Inferior parietal cortex (tissue), 1 donor: ENCODE results near the gene EIPR1.

Experiments
- DNase-seq: peaks from one replicate; pipeline ENCODE4 v3.0.0-alpha.2; 2016; ENCODE audit errors: extremely low spot score

Gene EIPR1

DNA sequence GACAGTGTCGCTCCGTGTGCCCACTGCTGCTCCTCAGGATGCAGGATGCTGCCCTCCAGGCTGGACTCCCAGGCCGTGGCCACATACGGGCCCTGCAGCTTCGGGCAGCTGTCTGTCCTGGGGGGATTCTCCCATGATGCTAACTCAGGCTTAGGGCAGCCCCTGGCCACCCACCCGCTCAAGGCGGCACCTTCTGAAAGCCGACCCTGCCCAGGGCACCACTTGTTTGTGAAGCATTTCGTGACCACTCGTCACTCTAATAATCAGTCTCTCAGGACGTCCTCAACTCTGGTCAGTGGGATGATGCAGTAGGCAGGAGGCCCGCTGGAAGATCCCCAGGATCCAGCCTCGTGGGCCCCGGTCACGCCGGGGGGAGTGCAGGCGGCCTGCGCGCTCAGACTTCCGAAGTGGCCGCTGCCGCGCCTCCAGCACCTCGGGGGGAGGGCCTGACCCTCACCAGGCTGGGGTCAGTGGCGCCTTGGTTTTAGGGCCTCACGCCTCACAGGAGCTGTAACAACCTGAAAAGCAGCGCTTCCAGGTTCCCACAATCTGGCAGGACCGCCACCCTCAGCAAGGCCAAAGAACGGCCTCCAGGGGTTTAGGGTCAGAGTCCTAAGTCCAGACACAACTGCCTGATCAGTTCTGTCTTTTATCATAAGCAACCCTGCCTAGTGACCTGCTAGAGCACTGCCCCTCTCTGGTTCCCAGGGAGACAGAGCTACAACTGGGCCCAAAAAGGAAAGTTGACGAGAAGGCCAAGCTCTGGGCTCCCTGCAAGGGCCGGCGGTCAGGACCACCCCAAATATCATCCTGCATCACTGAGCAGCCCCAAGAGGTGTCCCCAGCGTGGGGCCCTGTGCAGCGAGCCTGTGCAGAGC lies 53.0 kb downstream of the EIPR1 start:
- no peak for DNase-seq

GRCh38 chr2:3324036-3324386 lies 53.6 kb downstream of the EIPR1 start:
- DNase-seq, result no peak

GRCh38 chr2:3323360-3324035 lies 54.1 kb downstream of the EIPR1 start:
- no peak for DNase-seq

GRCh38 chr2:3322311-3322970 lies 55.2 kb downstream of the EIPR1 start:
- DNase-seq, result no peak

DNA sequence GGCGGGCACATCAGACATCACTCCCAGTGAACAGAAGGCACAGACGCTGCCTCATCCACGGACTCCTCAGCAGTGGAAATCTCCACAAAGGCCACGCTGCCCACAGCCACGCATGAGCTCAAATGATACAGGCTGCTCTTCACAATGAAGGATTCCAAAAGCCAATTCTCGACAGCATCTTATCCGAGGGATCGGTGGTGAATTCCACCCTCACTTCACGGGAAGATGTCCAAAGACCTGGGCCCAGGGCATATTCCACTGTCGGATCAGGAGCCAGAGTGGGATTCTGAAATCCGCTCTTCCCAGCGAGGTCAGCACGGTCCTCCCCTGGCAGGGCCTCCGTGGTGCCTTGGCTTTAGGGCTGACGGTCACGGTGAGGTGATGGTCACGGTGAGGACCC lies 55.8 kb downstream of the EIPR1 start:
- DNase-seq, result no peak

GRCh38 chr2:3320910-3321605 lies 56.6 kb downstream of the EIPR1 start:
- no peak for DNase-seq

- no peak for DNase-seq
Measured at GRCh38 chr2:3319745-3320566, 57.7 kb downstream of the EIPR1 start.

DNA sequence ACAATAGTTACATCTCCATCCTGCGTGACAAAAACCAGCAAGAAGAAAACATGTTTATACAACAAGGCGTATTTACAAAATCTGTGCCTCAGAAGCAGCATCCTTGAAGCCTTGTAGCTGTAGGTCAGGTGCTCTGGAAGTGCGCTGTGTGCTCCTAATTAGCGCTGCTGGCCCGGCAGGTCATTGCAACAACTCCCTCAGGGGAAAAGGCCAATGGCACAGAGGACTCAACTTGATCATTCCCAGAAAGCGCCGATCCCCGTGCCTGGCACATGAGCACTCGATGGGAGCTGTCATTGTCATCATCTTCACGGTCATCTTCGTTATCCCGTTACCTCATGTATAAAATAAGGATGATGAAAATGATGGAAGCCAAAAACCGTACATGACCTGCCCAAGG lies 58.5 kb downstream of the EIPR1 start:
- DNase-seq, result no peak

DNA sequence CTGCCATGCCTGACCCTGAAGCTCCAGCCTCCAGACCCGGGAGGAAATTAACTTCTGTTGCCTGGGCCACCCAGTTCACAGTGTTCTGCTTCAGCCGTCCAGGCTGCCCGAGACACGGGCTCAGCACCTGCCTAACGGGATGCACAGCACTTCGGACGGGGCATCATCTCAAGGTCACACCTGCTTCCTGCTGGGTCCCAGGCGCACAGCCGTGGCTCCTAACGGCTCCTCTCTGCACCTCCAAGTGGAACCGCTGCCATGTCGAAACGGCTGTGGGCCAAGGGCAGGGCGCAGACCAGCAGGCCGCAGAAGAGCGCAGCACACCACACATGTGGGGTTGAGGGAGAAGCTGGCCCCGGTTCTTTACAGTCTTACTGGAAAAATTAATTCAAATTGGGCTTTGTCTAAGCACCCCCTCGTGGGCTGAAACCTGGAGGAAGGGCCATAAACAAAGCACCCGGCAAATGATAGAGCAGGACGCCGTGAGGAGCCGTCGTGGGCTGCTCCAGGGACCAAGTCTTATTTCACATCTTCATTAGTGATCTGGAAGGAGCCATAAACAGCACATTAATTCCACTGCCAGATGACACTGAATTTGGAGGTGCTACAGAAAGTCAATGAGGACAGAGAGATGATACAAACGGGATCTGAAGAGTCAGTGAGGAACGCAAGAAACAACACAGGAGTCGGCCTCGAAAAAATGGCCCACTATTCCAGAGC lies 59.6 kb downstream of the EIPR1 start:
- no peak for DNase-seq

- DNase-seq, result no peak
Measured at GRCh38 chr2:3317277-3317685, 60.3 kb downstream of the EIPR1 start.

DNA sequence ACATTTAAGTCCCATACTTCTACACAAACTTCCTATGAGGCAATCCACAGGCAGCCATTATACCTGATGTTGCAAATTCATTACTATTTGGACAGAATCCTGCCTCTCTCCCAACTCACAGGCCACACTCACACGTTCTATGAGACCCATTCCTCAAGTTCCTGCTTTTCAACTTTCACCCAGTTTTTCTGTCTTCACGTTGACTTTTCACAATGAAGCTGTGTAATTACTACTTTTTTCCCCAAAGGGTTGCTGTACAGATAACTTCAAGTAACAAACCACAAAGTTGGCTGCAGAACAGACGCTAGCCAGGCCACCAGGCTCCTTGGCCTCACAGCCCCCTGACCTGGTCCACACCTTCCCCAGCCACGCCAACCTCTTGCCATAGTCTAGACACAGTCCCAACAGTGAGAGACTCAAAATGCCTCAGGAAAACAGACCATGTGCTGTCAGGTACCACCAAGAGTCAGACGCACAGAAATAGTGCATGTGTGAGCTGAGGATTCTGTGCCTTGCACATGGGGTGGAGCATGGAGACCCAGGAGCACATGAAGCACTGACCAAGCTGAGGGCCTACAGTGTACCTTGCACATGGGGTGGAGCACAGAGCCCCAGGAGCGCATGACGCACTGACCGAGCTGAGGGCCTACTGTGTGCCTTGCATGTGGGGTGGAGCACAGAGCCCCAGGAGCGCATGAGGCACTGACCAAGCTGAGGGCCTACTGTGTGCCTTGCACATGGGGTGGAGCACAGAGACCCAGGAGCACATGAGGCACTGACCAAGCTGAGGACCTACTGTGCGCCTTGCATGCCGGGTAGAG lies 61.0 kb downstream of the EIPR1 start:
- DNase-seq, result no peak

- no peak for DNase-seq
Measured at GRCh38 chr2:3314626-3315025, 63.0 kb downstream of the EIPR1 start.

DNA sequence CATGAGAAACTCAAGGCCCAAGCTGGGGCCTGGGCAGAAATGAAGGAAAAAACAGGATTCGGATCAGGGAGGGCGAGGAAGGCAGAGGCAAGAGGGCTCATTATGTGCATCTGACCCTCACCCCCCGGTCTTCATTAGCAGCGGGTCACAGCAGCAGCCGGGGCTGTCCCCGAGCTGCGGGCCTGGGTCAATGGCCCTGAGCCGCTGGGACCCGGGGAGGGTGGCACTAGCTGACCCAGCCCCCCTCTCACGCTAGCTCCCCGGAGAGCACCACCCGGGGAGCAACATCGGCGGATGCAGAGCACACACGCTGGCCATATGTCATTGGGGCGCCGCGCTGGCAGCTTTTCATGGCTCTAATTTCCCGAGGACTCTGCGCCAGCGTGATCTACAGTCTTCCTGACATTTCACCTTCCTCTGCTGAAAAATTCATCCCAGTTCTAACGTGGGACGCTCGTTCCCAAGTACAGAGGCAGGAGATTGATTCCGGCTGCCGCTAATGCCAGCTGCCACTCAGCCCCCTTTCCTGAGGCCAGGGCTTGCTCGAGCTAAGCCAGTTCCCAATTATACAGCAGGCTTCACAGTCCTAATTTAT lies 63.7 kb downstream of the EIPR1 start:
- DNase-seq, result no peak

GRCh38 chr2:3312576-3313345 lies 64.9 kb downstream of the EIPR1 start:
- DNase-seq, result no peak

DNA sequence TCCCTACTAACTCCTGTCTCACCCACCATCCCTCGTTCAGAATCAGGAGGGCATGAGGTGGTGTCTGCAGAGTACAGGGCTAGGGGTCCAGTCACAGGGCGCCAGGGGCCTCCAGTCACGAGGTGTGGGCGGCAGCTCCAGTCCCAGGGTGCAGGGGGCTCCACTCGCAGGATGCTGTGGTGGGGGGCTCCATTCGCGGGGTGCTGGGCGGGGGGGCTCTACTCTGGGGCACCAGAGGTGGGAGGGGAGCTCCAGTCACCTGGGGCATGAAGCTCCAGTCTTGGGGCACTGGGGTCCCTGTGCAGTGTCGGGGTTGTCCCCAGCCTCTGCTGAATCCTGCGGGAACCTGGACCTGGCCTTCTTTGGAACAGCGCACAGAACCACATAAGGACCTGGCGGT lies 66.0 kb downstream of the EIPR1 start:
- DNase-seq, result no peak

GRCh38 chr2:3309496-3310355 lies 67.9 kb downstream of the EIPR1 start:
- DNase-seq, result no peak

GRCh38 chr2:3307901-3308300 lies 69.7 kb downstream of the EIPR1 start:
- no peak for DNase-seq

GRCh38 chr2:3307236-3307635 lies 70.4 kb downstream of the EIPR1 start:
- no peak for DNase-seq
